HG03432 (cell line): ENCODE results near the gene ARHGEF5.
A peak's percentile ranks its signal among the peaks of the same experiment; 100 is the strongest.
"Not testable (repeated sequence)": the region's sequence is repeated elsewhere in the genome, so short reads cannot be mapped to it uniquely, and the experiment has no call there.

Experiments used
- ATAC-seq: cut with Tn5 transposase; IDR thresholded peaks from one replicate; pipeline ENCODE4 v1.9.1; 2021; ENCODE audit warnings: mild to moderate bottlenecking, moderate library complexity; ENCODE audit not compliant: unreplicated experiment

ARHGEF5 gene

DNA sequence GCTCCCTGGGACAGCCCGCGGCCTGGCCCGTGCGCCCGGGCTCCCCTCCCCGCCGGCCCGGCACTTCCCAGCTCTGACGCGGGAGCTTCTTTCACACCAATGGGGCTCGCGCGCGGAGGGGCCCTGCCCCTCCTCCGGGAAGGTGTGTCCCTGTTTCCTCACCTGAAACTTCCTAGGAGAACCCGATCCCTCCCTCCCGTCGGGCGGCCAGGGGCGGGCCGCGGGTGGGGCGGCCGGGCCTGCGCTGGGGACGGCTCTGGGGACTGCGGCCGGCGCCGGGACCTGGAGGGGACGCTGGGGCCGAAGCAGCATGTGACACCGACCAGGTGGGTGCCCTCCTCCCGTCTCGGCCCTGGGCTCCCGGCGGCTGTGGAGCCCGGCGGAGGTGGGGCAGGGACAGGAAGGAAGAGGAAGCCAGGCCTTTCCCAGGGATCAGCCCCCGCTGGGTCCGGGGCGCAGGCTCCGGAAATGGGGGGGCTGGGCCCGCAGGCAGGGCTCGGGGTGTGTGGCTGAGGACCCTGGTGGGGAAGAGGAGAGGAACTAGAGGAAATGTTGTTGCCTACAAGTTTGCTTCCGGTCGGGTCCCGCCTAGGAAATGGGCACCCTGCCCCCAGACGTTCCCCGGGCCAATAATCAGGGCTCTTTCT, at the start of gene ARHGEF5:
Gene ARHGEF5 (plus strand): TSS at position 227 of the 647 bp plus-strand sequence. CDS start 7,268 bp downstream, outside the sequence.
- peak; percentile 73 for ATAC-seq

DNA sequence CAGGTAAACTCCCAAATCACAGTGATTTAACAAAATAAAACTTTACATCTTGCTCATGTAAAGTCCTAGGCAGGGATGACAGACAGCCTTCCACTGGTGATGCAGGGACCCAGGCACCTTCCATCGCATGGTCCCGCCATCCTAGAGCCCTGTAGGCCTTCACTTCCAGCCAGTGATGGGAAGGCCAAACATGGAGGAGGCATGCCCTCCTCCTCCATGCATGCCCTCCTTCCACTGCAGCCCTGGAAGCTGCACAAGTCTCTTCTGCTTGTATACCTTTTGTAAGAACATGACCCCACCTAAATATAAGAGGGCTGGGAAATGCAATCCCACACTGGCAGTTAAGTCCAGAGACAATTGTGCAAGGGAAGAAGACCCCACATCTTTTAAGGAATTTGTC, 45.5 kb upstream of the ARHGEF5 start:
- ATAC-seq, result not testable (repeated sequence)

DNA sequence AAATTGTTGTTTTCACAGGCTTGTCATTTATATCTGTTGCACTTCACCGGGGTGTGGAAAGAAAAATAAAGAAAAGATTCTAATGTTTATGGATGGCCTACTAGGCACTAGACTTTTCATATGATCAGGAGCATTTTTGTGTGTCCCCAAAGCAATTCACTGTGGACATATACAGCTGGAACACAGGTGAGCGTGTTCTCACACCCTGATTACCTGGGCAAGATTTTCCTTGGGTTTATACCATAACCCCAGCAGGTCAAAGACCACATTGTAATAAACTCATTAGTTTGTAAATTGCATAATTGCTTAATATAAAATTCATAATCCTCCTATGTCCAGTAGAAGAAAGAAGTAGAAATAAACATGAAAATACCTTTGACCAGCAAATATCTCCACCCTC, 44.0 kb upstream of the ARHGEF5 start:
- not testable (repeated sequence) for ATAC-seq

DNA sequence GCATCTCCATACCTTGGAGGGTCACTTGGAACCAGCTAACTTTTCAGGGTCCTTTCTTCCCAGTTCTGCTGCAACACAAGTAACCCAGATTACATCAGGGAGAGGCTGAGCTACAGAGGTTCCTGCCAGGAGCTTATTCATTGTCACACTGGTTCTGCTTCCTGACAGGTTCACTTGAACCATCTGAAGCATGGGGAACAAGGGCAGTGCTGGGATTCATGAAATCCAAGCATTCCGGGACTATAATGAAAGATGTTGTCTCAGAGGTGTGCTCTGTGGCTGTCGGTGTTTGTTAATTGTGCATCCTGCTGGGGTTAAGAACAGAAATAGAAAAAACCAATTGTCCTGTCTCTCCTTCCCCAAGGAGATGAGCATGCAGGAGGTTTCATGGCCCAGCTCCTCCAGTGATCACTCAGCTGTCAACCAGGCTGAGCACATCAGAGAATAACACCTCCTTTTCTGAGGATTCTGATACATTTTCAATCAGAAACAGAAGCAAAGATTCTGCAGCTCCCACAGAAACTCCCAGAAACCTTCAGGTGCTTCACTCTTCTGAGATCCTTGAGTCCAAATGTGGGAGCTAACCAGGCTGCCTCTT, 43.2 kb upstream of the ARHGEF5 start, which contains the start of gene OR2A1:
Gene OR2A1 (plus strand): TSS at position 548 of the 598 bp plus-strand sequence. CDS start 5,706 bp downstream, outside the sequence.
- ATAC-seq, result not testable (repeated sequence)

DNA sequence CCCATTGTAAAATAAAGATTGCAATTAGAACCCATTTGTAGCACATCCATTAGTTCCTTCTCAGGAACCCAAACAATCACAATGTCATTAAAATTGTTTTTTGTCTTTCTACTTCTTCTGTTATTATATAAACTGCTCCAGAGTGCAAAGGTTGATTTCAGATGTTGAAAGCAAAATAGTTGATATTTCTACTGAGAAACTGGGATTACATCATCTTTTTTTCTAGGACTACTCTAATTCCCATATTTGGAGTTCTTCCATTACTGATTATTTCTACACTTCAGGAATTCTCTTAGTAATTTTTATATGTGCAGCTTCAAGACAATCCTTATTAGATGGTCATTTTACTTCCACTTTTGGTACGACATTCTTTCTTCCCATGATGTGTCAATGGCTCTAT, 37.7 kb upstream of the ARHGEF5 start:
- ATAC-seq, result not testable (repeated sequence)

DNA sequence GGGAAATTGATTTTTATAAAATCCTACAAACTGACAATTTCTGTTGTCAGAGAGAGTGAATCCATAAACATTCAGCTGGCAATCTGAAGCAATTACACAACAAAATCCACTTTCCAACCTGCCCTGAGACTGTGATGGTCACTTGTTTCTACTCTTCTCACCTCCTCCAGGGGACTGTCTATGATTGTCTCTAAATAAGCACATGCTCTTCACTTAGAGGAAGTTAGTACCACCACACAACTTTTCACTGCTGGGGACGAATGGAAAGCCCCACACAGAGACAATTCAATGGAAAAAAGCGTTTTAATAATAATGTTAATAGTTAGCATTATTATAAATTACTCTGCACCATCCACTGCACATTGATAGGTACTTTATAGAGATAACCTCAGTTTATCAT, 35.7 kb upstream of the ARHGEF5 start:
- not testable (repeated sequence) for ATAC-seq

DNA sequence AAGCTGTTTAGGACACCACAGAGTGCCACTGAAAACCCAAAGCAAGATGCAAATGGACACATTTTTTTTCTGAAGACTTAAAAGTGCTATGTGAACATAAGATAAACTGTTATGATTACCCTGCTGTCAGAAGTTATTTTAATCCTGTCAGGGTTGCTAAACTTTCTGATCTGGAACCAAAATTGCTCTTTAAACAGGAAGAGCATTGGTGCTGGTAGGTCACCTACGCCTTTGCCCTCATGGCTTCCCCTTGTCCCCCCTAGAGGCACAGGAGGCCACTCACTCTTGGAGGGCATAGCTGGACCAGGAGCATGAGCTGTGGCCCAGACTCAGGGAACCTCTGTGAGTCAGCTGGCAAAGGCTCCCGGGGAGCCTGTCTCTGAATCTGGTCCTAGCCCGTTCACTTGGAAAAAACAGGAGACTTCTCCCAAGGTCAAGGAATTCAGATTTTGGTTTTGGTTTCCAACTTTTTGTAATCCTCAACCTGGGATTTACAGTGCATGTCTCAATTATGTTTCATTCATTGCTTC, 33.5 kb upstream of the ARHGEF5 start:
- ATAC-seq, result not testable (repeated sequence)

DNA sequence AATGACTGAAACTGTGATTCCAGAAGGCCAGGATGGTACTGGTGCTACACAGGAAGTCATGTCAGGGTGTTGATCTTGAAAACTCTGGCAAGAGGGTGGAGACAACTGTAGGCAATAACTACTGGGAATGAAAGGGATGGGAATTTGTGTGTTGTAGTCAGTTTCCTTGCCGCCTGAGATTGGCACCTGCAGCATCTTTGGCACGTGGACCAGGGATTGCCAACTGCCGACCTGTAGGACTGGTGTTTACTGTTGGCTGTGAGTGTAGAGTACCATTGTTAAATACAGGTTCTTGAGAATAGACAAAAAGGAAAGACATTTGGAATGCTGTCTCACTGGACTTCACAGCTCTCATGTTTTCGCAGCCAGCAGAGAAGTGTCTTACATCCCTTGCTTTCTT, 31.8 kb upstream of the ARHGEF5 start:
- not testable (repeated sequence) for ATAC-seq

DNA sequence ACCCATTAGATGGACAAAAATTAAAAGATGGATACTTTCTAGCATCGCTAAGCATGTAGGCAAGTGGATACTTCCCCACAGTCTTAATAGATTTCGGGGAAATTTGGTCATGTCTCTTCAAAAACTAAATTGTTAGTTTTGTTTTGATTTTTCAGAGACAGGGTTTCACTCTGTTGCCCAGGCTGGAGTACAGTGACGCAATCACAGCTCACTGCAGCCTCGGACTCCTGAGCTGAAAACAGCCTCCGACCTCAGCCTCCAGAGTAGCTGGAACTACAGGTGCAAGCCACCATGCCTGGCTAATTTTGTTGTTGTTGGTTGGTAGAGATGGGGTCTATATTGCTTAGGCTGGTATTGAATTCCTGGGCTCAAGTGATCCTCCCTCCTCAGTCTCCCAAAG, 29.3 kb upstream of the ARHGEF5 start:
- ATAC-seq, result not testable (repeated sequence)

DNA sequence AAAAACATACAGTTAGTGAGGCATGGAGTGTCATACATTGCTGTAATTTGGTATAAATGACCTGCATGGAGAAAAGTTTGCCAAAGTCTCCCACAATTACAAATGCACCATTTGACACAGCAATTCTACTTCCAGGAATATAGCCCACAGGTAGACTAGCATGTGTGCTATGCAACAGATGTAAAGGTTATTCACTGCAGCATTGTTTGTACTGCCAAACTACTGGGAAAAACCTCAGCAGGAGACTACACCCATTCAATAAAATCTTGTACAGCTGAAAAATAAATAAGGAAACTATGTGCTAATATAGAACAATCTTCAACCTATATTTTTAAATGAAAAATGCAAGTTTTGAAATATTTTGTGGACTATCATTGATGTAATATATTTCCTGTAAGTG, 25.2 kb upstream of the ARHGEF5 start:
- not testable (repeated sequence) for ATAC-seq

DNA sequence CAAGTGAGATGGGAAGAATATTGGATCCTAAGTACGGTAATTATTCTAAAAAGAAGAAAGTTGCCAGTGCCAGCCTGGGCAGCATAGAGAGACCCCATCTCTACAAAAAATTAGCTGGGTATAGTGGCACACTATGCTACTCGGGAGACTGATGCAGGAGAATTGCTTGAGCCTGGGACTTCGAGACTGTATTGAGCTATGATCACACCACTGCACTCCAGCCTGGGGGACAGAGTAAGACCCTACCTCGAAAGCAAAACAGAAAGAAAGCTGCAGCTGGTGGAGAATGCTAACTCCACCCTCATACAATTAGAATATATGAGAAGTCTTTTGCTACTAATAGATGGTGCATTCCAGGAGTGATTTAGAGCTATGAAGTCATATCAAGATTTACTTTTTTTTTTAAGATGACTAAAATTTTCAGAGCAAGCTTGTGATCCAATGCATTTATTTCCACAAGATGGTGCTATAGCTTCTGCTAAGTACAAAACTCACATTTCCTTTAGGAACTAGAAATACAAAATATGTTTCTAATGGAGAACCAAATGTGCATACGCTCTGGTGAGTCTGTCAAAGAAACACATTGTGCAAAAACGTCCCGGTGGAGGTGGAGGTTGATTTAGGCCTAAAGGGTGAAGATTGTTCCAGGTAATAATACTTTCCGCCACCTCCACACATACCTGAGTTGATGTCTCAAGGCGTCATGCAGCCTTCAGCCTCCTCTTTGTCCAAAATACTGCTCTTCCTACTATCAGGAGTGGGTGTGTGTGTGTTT, 23.8 kb upstream of the ARHGEF5 start:
- peak; percentile 54 for ATAC-seq

DNA sequence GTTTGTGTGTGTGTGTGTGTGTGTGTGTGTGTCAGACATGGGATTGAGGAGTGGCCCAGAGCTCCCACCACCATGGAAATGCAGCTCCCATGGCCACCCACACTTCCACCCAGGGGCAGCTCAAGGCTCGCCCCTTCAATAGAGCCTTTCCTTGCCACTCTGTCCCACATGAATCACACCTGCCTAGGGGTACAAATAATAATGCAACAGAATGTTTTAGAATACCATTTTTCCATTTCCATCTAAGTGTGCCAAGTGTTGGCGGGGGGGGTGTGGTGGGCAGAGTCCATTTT, 23.3 kb upstream of the ARHGEF5 start:
- not testable (repeated sequence) for ATAC-seq

DNA sequence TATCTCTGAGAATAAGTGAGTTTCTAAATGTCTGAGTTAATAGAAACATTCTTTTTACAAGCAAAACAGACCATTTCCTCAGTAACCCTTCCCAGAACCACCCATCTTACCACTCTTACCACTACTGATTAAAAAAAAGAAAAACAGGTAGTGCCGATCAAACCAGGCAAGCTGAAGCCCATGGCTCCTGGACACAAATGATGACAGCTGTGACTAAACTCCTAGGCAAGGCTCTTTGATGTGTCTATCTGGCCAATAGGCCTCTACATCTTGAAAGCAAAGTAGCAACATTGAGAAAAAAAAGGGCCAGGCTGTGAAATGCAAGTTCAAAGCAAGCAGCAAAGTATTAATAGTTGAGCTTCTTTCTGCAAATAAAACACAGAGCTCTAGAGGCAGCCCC, 6.6 kb upstream of the ARHGEF5 start:
- ATAC-seq, result peak; percentile 32

DNA sequence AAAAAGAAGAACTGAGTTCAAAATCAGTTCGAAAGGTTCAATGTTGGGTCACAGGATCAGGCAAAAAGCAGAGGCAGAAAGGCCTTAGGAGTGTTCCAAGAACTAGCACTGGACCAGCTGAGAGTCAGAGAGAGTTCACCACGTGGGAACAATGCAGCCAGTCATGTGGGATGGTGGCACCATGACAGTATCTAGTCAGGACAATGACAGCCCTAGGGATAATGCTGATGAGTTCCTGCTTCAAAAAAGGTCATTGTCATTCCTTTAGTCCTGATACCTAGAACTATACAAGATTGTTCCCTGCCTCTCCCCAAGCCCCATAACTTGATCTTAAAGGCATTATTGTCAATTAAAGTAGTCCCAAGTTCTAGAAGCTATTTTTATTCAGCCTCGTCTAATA, 3.5 kb upstream of the ARHGEF5 start:
- ATAC-seq, result not testable (repeated sequence)

DNA sequence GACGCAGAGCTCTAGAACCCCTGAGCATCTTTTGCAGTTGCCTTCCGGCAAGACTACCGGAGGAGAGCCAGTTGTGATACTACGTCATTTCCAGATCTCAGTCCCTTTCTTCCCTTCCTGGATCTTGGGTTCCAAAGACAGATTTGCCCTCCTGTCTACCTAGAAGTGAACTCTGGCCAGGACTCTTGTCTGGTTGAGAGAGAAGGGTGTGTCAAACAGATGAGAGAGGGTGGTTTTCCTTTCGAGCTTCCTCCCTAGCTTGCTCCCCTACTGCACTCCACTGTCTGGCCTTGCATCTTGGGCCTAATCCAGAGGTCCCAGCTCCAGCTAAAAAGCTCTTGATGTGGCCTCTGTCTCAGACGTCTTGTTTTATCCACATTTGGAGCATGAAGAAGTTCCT, 983 bp downstream of the ARHGEF5 start:
- not testable (repeated sequence) for ATAC-seq

DNA sequence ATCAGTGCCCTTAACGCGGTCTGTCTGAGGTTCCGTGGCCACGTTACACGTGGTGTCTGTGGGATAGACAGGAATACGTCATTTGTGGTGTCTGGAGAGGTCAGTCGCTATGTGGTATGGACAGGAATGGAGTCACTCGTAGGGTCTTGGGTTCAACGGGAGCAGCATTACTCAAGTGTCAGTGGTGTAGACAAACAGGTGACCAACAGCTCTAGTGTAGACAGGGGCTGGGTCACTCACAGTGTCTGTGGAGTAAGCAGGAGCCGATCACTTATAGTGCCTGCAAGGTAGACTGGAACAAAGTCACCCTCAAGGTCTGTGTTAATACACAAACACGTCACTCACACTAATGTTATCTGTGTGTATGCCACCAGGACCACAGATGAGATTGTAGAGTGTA, 1.7 kb downstream of the ARHGEF5 start:
- ATAC-seq, result not testable (repeated sequence)

DNA sequence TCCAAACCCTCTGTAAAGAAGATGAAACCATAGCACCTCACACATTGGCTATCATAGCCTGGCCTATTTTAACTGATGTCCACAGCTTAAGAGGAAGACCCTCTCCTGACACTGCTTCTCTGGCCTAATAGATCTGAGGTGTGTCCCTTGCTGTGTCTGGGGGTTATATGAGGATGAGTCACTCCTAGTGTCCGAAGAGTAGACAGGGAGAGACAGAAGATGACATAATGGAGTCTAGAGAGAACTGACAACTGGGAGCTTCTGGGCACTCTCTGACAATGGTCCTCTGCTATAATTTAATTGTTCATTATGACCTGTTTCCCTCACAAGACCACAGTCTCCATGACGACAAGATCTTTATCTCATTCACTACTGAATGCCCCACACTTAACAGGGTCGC, 6.9 kb downstream of the ARHGEF5 start:
- not testable (repeated sequence) for ATAC-seq

DNA sequence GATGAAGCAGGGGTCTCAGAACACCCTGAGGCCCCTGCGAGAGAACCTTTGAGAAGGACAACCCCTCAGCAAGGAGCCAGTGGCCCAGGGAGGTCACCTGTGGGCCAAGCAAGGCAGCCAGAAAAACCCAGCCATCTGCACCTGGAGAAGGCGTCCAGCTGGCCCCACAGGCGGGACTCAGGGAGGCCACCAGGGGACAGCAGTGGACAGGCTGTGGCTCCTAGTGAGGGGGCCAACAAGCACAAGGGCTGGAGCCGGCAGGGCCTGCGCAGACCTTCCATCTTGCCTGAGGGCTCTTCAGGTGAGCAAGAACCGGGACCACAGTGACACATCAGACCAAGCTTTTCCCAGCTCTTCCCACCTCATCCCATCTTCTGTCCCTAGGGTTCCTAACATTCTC, 10.3 kb downstream of the ARHGEF5 start:
- not testable (repeated sequence) for ATAC-seq

DNA sequence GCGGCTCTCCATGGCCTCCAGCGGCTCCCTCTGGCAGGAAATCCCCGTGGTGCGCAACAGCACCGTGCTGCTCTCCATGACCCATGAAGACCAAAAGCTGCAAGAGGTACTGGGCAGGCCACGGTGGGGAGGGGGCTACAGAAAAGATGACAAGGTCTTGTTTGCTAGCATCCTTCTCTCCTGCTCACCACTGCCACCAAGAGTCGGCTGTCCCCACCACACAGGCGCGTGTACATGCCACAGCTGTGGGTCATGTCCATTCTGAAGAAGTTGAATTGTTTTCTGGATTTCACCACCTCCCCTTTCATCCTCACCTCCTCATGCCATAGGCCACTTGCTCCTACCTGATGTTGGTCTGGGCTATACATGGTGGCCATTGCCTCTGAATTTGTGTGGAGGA, 12.0 kb downstream of the ARHGEF5 start:
- not testable (repeated sequence) for ATAC-seq

DNA sequence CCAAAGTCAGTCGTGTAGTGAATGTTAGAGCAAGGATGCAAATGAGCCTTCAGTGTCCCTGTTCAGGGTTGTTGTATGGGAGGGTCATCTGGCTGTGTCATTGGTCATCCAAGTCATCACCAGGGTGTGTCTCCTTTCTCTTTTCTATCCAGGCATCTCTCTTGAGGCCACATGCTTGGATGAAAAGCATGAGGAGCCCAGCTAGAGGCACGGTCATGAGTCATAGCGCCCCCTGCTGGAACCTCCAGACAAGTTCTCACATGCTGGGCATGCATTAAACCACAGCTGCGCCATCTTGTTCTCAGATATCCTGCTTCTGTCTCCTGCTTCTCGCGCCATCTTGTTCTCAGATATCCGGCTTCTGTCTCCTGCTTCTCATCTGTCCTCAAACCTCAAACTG, 14.0 kb downstream of the ARHGEF5 start:
- peak; percentile 32 for ATAC-seq

DNA sequence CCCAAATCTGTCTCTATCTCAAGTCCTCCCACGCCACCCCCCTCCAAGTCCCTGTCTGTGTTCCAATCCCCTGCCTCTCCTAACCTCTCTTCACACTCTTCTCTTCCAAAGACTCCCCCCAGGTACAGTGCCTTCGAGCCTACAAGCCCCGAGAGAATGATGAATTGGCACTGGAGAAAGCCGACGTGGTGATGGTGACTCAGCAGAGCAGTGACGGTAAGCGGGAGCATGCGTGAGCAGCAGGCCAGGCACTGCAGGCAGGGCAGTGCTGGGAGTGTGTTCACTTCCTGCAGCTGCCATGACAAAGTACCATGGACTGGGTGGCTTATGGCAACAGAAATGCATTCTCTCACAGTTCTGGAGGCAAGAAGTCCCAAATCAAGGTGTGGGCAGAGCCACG, 23.4 kb downstream of the ARHGEF5 start:
- no peak for ATAC-seq
